H54 (cell line): ENCODE measurements around the gene SMG9.

Experiments used
- DNase-seq: peaks from one replicate; pipeline ENCODE4 v3.0.0; 2011; ENCODE audit warnings: low spot score, mixed read lengths; ENCODE audit not compliant: insufficient read length
- FAIRE-seq: peaks from 3 replicates; lab custom pipeline; 2011; peaks lifted over from hg19 to GRCh38; lab: Jason Lieb, UNC
- POLR2A ChIP-seq: IDR thresholded peaks from 2 replicates; pipeline ENCODE4 v1.6.1; 2011; ENCODE audit warnings: low read depth, mild to moderate bottlenecking, low read length

Gene SMG9

DNA sequence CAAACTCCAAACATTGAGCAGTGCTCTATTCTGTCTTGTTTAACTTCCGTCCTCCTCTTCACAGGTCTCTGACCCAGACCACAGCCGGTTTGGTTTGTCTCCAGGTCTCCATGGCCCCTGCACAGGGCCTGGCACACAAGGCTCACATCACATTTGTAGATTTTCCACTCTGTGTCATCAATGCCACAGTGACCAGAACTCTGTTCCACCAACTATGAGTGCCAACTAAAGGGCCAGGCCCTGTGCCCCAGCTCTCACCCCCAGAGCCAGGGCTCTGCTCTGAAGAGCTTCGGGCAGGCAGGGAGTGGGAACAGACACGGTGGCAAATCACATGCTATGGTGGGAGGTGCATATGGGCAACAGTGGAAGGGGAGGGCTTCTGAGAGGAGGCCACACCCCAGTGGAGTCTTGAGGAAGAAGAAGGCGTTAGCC is 16.0 kb downstream of the SMG9 start:
- DNase-seq (no peak), FAIRE-seq (no peak)
- no peak for TF ChIP-seq POLR2A

DNA sequence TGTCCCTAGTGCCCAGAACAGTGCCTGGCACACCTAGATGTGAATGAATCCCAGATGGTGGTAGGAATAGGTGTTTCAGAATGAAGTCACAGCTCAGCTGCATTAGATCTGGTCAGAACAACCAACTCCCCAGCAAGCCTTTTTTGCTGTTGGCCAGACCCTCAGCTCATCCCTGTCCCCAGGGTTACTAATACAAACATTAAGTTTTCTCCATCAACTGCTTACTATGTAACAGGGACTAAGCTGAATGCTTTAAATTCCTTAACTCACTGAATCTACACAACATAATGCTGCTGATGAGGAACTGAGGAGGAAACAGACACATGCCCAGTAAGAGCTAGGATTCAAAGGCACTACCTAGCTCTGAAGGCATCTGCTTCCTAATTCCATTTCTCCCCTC is 18.8 kb downstream of the SMG9 start:
- TF ChIP-seq POLR2A = no peak
- FAIRE-seq (no peak), DNase-seq (no peak)

DNA sequence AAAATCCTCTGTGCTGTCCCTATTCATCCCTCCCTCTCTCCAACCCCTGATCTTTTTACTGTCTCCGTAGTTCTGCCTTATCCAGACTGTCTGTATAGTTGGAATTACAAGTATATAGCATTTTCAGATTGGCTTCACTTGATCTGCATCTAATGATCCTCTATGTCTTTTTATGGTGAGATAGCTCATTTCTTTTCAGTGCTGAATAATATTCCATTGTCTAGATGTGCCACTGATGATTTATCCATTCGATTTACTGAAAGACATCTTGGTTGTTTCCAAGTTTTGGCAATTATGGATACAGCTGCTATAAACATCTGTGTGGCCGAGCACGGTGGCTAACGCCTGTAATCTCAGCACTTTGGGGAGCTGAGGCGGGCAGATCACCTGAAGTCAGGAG is 19.7 kb downstream of the SMG9 start:
- DNase-seq (no peak), FAIRE-seq (no peak)
- TF ChIP-seq POLR2A = no peak

DNA sequence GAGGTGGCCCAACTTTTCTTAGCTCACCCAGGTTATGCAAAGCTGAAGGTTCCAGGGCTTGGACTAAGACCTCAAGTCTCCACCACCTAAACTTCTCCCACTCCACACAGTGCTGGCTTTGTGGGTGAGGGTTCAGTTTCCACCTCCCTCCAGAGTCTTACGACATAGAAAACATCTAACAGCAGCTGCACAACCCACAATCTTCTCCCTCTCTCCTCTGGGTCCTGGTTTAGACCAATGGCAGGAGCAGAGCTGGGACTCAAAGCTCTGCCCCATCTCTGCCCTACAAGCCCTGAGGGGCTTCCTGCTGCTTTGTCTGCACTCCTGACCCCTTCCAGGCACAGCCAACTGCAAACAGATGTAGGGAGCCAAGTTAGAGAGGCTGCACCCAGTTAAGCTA is 22.9 kb downstream of the SMG9 start:
- no peak for TF ChIP-seq POLR2A
- DNase-seq (no peak), FAIRE-seq (no peak)

DNA sequence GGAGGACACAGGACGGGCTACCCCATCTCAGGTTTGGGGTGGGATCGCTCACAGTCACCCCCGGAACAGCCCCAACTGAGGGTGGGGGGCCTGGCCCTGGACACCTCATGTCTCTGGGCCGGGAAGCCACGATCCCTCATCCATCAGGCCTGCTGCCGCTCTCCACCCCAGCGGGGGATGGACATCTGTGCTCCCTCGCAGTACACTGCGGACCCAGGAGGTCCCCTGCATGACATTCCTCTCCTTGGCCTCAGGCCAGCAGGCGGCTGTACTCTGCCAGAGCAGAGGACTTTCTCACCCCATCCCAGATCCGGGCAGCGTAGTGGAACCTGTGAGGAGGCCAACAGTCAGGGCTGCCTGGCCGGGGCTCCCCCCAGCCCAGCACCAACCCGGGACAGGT is 23.4 kb downstream of the SMG9 start:
- FAIRE-seq (no peak), DNase-seq (no peak)
- TF ChIP-seq POLR2A = no peak

DNA sequence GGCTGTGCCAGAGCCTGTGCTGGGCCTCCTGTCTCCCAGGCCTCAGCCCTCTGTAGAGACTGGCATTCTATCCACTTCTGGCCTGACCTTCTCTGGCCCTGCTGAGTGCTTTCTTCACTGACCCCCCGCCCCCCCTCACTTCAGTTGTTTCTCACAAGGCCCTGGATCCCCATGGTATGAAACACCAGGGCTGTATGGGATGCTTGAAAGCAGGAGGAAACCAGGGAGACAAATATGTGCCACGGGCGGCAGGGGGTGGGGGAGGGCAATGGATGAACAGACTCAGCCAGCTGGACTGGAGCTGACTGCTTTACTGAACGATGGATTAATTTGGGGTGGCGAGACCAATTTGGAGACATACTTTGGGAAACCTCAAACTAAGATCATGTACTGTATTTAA is 24.8 kb downstream of the SMG9 start:
- DNase-seq = no peak
- no peak for FAIRE-seq
- no peak for TF ChIP-seq POLR2A

DNA sequence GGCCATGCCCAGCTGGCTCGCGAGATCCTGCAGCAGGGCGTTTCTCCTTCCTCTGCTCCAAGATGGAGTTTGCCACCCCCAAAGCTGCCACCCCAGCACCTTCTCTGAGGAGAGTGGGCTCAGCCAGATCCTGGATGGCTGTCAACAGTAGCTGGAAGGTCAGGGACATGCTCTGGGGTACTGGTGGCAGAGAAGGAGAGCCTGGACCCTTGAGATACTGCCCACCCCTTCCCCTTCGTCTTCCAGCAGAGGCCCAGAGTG is 27.2 kb downstream of the SMG9 start:
- no peak for TF ChIP-seq POLR2A
- FAIRE-seq (no peak), DNase-seq (no peak)

DNA sequence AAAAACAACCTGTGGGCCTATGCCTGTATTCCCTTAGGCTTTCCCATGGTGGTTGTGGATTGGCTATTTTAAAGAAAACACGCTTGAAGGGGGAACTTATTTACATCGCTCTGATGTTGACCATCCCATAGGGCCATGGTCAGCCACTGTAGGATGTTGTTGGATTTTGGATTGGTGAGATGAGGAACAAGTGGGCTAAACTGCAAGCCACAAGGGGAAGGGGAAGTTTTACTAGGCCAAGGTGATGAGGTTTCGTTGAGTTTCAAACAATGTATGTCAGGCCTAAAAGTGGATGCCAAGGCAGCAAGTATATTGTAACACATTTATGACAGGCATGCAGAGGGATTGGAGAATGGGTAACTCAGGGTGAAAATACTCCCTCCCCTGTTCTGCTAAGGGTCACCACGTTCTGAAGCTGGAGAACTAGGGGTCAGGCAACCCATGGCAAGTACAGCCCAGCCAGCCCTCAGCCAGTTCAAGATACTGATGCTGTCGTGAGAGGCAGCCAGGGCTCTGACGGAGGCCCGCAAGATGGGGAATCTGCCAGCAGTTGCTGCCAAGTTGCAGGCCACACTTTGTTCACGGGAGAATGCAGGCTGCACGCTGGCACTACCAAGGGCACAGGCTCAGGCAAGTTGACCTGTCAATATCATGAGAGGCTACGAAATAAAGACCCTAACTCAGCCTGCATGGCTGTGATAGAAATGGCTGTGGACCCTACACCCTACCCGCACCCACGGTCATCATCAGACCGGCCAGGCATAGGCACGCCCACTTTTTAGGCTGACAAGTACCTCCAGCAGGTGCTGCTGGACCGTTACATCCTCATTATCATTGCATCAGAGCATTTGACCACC is 27.8 kb downstream of the SMG9 start:
- DNase-seq (no peak), FAIRE-seq (no peak)
- TF ChIP-seq POLR2A = no peak

DNA sequence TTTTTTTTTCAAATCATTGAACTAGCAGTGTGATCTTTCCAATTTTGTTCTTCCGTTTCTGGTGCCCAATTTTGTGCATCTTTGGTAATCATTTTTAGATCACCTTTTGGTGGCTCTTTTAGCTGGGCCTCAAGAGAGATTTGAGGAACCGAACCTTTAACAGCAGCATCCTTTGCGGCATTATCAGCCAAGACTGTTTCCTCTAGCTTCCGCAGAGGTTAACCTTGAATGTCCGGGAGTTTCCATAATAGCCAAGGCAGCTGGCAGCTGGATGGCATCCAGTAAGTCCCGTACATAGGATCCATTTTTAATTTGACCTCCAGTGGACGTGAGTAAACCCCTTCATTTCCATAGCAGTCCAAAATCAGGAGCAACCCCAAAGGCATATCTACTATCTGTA is 29.3 kb downstream of the SMG9 start:
- FAIRE-seq (no peak), DNase-seq (no peak)
- TF ChIP-seq POLR2A = no peak

DNA sequence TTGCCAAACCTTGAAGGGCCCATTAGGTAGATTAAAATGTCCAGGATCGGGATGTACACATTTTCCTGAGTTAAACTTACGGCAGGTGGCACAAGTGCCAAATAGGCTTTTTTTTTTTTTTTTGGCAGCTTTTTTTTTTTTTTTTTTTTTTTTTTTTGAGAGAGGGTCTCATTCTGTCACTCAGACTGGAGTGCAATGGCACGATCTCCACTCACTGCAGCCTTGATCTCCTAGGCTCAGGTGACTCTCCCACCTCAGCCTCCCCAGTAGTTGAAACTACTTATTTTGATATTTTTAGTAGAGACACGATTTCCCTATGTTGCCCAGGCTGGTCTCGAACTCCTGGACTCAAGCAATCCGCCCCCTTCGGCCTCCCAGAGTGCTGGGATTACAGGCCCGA is 29.9 kb downstream of the SMG9 start:
- DNase-seq (no peak), FAIRE-seq (no peak)
- TF ChIP-seq POLR2A = no peak

DNA sequence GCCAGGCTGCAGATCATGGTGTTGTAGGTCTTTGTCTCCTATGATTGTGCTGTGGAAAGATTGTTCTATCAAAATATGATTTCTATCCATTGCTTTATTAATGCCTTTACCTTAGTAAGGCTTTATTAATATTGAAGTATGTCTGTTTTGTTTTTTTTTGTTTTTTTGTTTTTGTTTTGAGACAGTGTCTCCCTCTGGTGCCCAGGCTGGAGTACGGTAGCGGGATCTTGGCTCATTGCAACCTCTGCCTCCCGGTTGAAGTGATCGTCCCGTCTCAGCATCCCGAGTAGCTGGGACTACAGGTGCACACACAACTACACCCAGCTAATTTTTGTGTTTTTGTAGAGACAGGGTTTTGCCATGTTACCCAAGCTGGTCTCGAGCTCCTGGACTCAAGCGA is 31.2 kb downstream of the SMG9 start:
- TF ChIP-seq POLR2A = no peak
- FAIRE-seq (no peak), DNase-seq (no peak)

DNA sequence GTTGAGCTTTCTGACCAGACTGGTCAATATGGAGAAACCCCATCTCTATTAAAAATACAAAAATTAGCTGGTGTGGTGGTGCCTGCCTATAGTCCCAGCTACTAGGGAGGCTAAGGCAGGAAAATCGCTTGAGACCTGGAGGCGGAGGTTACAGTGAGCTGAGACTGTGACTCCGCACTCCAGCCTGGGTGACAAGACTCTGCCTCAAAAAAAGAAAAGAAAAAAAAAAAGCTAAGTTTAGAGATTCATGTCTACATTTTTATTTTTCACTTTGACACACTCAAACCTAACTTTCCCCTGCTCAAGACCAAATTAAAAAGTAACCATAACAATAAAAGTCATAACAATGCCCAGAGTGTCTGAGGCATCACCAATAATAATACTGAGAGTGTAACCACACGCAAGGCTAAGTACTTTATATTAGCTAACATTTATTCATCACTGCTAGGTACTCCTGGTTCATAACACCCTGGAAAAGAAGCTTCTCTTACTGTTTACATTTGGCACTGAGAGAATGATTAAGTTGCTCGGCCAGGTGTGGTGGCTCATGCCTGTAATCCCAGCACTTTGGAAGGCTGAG is 33.2 kb downstream of the SMG9 start:
- no peak for TF ChIP-seq POLR2A
- DNase-seq (no peak), FAIRE-seq (no peak)

DNA sequence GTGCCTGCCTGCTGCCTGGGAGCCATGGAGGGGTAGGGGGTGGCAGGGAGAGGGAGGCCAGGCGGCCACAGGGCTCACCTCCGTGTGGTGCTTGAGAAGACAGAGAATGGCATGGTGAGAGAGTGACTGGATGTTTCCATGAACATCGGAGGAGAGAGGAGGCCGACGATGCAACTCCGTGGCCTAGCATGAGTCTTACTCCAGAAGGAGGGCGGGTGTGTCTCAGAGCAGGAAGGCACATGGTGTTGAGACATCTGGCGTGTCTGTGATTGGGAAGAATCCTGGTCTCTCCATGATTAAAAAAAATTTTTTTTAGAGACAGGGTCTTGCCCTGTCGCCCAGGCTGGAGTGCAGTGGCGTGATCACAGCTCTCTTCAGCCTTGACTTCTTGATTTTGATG is 33.8 kb downstream of the SMG9 start:
- no peak for DNase-seq
- FAIRE-seq = no peak
- no peak for TF ChIP-seq POLR2A

DNA sequence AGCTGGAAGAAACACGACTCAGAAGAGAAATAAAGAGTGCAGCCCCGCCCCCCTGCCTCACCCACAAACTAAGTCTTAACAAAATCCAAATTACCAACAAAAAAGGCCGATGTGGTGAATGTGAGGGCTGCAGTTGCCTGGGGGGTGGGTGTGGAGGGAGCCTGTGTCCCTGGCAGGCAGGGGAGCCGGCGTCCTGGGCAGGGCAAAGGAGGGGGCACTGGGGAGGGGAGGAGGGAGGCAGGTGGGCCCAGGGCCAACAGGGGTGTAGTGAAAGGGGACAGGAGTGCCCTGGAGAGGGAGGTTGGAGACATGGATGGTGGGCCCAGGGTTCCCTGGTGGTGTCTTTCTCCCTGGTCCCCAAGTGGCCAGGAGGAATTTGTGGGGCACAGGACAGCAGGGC is 34.8 kb downstream of the SMG9 start:
- no peak for DNase-seq
- TF ChIP-seq POLR2A = no peak
- FAIRE-seq = no peak

DNA sequence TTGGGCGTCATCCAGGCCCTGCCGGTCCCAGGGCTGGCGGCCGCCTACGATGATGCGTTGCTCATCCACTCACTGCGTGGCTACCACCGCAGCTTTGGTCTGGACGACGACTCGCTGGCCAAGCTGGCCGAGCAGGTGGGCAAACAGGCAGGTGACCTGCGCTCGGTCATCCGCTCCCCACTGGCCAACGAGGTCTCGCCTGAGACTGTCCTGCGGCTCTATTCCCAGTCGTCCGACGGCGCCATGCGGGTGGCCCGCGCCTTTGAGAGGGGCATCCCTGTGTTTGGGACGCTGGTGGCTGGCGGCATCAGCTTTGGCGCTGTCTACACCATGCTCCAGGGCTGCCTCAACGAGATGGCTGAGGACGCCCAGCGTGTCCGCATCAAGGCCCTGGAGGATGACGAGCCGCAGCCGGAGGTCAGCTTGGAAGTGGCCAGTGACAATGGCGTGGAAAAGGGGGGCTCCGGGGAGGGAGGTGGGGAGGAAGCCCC is 35.3 kb downstream of the SMG9 start:
- FAIRE-seq (no peak), DNase-seq (no peak)
- no peak for TF ChIP-seq POLR2A
